Epithelial cell of esophagus (primary cell): ENCODE results near the gene PABPN1L.

Source experiments
- DNase-seq: peaks from one replicate; pipeline ENCODE4 v3.0.0; 2010; ENCODE audit warnings: low read depth
- H3K4me3 ChIP-seq: 2 replicates; pipeline ENCODE4 v1.5.1; 2011; ENCODE audit warnings: mild to moderate bottlenecking, low read length, control low read depth
- CTCF ChIP-seq: IDR thresholded peaks from 2 replicates; pipeline ENCODE4 v1.5.1; 2011; ENCODE audit warnings: low read depth, mild to moderate bottlenecking, low read length, control low read depth, inconsistent platforms; ENCODE audit not compliant: insufficient read depth; ENCODE audit errors: missing control alignments

Gene PABPN1L

GRCh38 chr16:88835818-88836217 lies 30.6 kb downstream of the PABPN1L start:
- DNase-seq, result no peak
- TF ChIP-seq CTCF, result no peak
- no peak overlapping the region for H3K4me3 ChIP-seq

- no peak overlapping the region for H3K4me3 ChIP-seq
- no peak for TF ChIP-seq CTCF
- DNase-seq, result no peak
These were observed 31.1 kb downstream of the PABPN1L start for GRCh38 chr16:88835383-88835782.

GRCh38 chr16:88834670-88835069 lies 31.8 kb downstream of the PABPN1L start:
- H3K4me3 ChIP-seq, result no peak overlapping the region
- no peak for DNase-seq
- TF ChIP-seq CTCF, result no peak

- no peak overlapping the region for H3K4me3 ChIP-seq
- no peak for DNase-seq
- TF ChIP-seq CTCF, result no peak
These were observed 33.4 kb downstream of the PABPN1L start for GRCh38 chr16:88833086-88833485.

- peak; percentile 49 for DNase-seq
- TF ChIP-seq CTCF, result no peak
- H3K4me3 ChIP-seq, result no peak overlapping the region
These were observed 34.6 kb downstream of the PABPN1L start for GRCh38 chr16:88831838-88832237.

DNA sequence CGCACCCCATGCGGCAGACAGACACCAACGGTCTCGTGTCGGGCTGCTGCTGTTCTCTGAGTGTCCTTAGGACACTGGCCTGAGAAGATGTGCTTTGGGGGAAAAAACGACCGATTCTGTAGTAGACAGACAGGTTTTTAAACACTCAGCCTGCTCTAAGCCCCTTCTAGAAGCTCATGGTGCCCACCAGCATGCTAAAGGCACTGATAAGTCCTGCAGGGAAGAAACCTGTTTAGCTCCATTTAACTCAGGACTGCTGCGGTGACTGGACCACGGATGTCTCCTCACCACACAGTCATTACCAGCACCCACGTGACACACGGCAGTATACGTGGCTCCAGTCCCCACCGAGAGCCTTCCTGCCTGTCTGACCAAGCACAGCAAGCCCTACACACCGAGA lies 35.7 kb downstream of the PABPN1L start:
- no peak for TF ChIP-seq CTCF
- H3K4me3 ChIP-seq, result no peak overlapping the region
- no peak for DNase-seq

GRCh38 chr16:88830258-88830657 lies 36.2 kb downstream of the PABPN1L start:
- no peak overlapping the region for H3K4me3 ChIP-seq
- TF ChIP-seq CTCF, result no peak
- DNase-seq, result no peak
